Hepatocyte (in vitro differentiated cells): ENCODE data around the gene VIPR1. TPM values are rescaled to one million over a fixed set of nuclear protein-coding genes. Genes with fewer than 3 reads are reported as not detected.

Experiments used
- DNase-seq: peaks from one replicate; pipeline ENCODE4 v3.0.0-alpha.2; 2016; ENCODE audit warnings: low spot score
- H2AFZ ChIP-seq: fragments of 200-600 bp; sonication (generic); 2 replicates; pipeline ENCODE4 v1.6.0; 2016; ENCODE audit warnings: antibody characterized with exemption, mild to moderate bottlenecking
- H3K27ac ChIP-seq: fragments of 200-600 bp; sonication (generic); 2 replicates; pipeline ENCODE4 v1.5.1; 2016; ENCODE audit warnings: mild to moderate bottlenecking
- H3K27me3 ChIP-seq: fragments of 200-600 bp; sonication (generic); 2 replicates; pipeline ENCODE4 v1.6.1; 2016
- H3K36me3 ChIP-seq: fragments of 200-600 bp; sonication (generic); replicated peaks from 2 replicates; pipeline ENCODE4 v1.5.1; 2016; ENCODE audit warnings: low read depth; ENCODE audit not compliant: insufficient read depth
- H3K4me1 ChIP-seq: fragments of 200-600 bp; sonication (generic); 2 replicates; pipeline ENCODE4 v1.5.1; 2016; ENCODE audit warnings: mild to moderate bottlenecking, moderate library complexity; ENCODE audit not compliant: insufficient read depth
- H3K4me2 ChIP-seq: fragments of 200-600 bp; sonication (generic); 2 replicates; pipeline ENCODE4 v1.6.0; 2016
- H3K4me3 ChIP-seq: fragments of 200-600 bp; sonication (generic); 2 replicates; pipeline ENCODE4 v1.5.1; 2016; ENCODE audit warnings: mild to moderate bottlenecking
- H3K79me2 ChIP-seq: fragments of 200-600 bp; sonication (generic); 2 replicates; pipeline ENCODE4 v1.6.0; 2017; ENCODE audit warnings: mild to moderate bottlenecking
- H3K9me2 ChIP-seq: fragments of 200-600 bp; sonication (generic); replicated peaks from 2 replicates; pipeline ENCODE4 v1.6.0; 2017; ENCODE audit warnings: mild to moderate bottlenecking; ENCODE audit not compliant: insufficient read depth
- H3K9me3 ChIP-seq: fragments of 200-600 bp; sonication (generic); 2 replicates; pipeline ENCODE4 v1.5.1; 2016; ENCODE audit warnings: low read depth, mild to moderate bottlenecking
- H4K20me1 ChIP-seq: fragments of 200-600 bp; sonication (generic); 2 replicates; pipeline ENCODE4 v1.6.0; 2016; ENCODE audit warnings: mild to moderate bottlenecking; ENCODE audit not compliant: insufficient read depth, poor library complexity, severe bottlenecking
- EZH2 ChIP-seq: fragments of 200-600 bp; sonication (generic); IDR thresholded peaks from 2 replicates; pipeline ENCODE4 v1.6.1; 2016; ENCODE audit warnings: antibody characterized with exemption, mild to moderate bottlenecking, borderline replicate concordance
- EZH2phosphoT487 ChIP-seq: fragments of 200-600 bp; sonication (generic); IDR thresholded peaks from one replicate; pipeline ENCODE4 v1.6.1; 2018; ENCODE audit warnings: antibody characterized with exemption, mild to moderate bottlenecking, low read depth, moderate library complexity; ENCODE audit not compliant: unreplicated experiment, severe bottlenecking
- WGBS: methylation state at CpG from one replicate; pipeline ENCODE4 v1.1.6; 2016; ENCODE audit warnings: low lambda C conversion rate; ENCODE audit errors: missing lambda C conversion rate; 5-methylcytosine and 5-hydroxymethylcytosine counted together
- polyA plus RNA-seq: library from polyadenylated mRNA; unstranded; fragments of >200 nt; fragmentation: Nextera tagmentation; extraction: Ambion mirVana; gene quantifications from 2 replicates; pipeline ENCODE4 v1.2.1, GENCODE V29; 2016
- total RNA-seq: library from RNA; depleted of rRNA; stranded (reverse); fragments of >200 nt; gene quantifications from 2 replicates; pipeline ENCODE4 v1.2.3, GENCODE V29; 2014
- TF ChIP-seq, protein P1 (sequence below): fragments of 200-600 bp; sonication (generic); IDR thresholded peaks from 2 replicates; pipeline ENCODE4 v1.5.1; 2016; ENCODE audit warnings: antibody characterized with exemption, mild to moderate bottlenecking; ENCODE audit not compliant: poor library complexity

The VIPR1 gene
- total and polyA plus RNA-seq, 2 experiments from 2014 or later = 17.5 to 19.2 TPM

DNA sequence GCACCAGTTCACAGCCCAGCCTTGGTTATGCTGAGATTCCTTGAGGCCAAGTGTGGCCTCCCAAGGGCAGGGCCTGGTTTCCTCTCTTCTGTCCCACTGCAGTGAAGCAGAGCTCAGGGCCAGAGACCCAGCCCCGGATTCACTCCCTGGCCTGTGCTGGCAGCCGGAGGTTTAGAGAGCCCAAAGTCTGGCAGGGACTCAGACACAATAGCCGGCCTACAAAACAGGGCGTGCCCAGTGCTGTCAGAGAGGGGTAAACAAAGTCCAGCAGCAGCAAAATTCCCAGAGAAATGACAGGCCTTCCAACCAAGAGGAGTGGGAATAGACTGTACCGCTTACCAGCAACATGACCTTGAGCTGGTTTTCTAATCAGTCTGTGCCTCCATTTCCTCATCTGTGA is 14.0 kb downstream of the VIPR1 start:
- H3K27ac ChIP-seq = peak overlapping the region; percentile 9
- H3K36me3 ChIP-seq = no peaks in the 10 kb centered on the region
- peaks cover 7% of the 10 kb centered on the region for H3K4me1 ChIP-seq
- no peak overlapping the region for H2AFZ ChIP-seq
- 69% methylated on average over 5 of the region's 5 CpGs for WGBS
- TF ChIP-seq, protein P1, sequence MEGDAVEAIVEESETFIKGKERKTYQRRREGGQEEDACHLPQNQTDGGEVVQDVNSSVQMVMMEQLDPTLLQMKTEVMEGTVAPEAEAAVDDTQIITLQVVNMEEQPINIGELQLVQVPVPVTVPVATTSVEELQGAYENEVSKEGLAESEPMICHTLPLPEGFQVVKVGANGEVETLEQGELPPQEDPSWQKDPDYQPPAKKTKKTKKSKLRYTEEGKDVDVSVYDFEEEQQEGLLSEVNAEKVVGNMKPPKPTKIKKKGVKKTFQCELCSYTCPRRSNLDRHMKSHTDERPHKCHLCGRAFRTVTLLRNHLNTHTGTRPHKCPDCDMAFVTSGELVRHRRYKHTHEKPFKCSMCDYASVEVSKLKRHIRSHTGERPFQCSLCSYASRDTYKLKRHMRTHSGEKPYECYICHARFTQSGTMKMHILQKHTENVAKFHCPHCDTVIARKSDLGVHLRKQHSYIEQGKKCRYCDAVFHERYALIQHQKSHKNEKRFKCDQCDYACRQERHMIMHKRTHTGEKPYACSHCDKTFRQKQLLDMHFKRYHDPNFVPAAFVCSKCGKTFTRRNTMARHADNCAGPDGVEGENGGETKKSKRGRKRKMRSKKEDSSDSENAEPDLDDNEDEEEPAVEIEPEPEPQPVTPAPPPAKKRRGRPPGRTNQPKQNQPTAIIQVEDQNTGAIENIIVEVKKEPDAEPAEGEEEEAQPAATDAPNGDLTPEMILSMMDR = no peak
- no peak for TF ChIP-seq EZH2phosphoT487
- no peaks in the 10 kb centered on the region for H4K20me1 ChIP-seq
- H3K4me2 ChIP-seq = no peak overlapping the region
- no peaks in the 10 kb centered on the region for H3K27me3 ChIP-seq
- H3K9me2 ChIP-seq = no peaks in the 10 kb centered on the region
- H3K79me2 ChIP-seq = no peaks in the 10 kb centered on the region
- H3K9me3 ChIP-seq = no peaks in the 10 kb centered on the region
- no peak overlapping the region for H3K4me3 ChIP-seq
- DNase-seq = no peak

DNA sequence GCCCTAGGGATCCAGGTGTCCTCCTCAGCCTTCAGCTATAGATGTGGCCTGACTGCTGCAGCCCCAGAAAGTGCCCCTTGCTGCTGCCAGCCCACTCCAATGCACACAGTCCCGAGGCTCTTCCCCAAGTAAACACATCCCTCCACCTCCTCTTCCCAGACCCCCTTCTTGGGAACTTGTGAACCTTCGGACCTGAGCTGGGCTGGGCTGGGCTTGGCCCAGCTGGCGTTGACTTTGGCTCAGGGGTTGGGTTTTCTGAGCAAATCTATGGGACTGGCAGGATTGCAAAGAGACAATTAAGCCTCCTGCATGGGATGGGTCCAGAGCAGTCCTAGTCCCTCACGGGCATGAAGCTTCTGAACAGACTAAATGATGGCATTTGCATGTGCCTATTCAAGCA is 14.7 kb downstream of the VIPR1 start:
- Histone ChIP-seq H4K20me1 (no peaks in the 10 kb centered on the region), H2AFZ (no peak overlapping the region), H3K4me3 (no peak overlapping the region), H3K9me2 (no peaks in the 10 kb centered on the region), H3K27me3 (no peaks in the 10 kb centered on the region), H3K4me1 (peaks cover 7% of the 10 kb centered on the region), H3K9me3 (no peaks in the 10 kb centered on the region), H3K4me2 (no peak overlapping the region), H3K27ac (no peak overlapping the region), H3K36me3 (no peaks in the 10 kb centered on the region), H3K79me2 (no peaks in the 10 kb centered on the region)
- WGBS = 60% methylated on average over 4 of the region's 4 CpGs
- TF ChIP-seq EZH2phosphoT487 (no peak), EZH2 (no peak)
- TF ChIP-seq, protein P1 = no peak
- DNase-seq = no peak

DNA sequence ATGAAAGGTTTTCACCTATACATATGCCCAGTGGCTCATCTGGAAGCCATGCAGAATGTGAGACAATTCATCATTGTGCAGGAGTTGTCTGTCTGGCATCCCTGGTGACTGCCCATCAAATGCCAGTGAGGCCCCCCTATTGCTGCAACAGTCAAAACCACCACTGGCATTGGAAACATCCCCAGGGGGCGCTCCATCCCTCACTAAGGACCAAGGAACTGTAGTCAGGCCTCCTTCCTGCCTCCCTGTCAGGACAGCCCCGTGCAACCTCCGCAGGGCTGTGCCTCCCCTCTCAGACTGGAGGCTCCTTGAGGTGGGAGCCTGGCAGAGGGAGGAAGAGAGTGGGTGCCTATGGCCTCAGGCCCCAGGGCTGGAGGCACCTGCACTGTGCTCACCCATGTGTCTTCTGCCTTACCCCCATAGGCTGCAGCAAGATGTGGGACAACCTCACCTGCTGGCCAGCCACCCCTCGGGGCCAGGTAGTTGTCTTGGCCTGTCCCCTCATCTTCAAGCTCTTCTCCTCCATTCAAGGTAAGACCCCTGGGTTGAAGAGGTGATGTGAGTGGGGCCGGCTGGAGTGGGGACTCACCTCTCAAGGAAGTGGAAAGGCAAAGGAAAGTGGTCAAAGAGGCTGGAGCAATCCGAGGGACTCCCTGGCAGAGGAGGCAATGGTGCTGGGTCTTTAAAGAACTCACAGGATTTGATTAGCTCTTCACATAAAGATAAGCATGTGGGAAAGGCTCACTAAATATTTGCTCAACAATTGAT is 16.5 kb downstream of the VIPR1 start:
- Histone ChIP-seq H2AFZ (no peak overlapping the region), H3K4me3 (no peak overlapping the region), H3K27ac (no peak overlapping the region), H3K9me2 (no peaks in the 10 kb centered on the region), H3K79me2 (no peaks in the 10 kb centered on the region), H3K4me1 (peaks cover 7% of the 10 kb centered on the region), H3K27me3 (no peaks in the 10 kb centered on the region), H4K20me1 (no peaks in the 10 kb centered on the region), H3K9me3 (no peaks in the 10 kb centered on the region), H3K4me2 (no peak overlapping the region), H3K36me3 (no peaks in the 10 kb centered on the region)
- TF ChIP-seq EZH2phosphoT487 (no peak), EZH2 (no peak)
- TF ChIP-seq, protein P1 = no peak
- WGBS = 73% methylated on average over 6 of the region's 6 CpGs
- no peak for DNase-seq
